Measurements from ENCODE around the gene KLK4.

GRCh38 chr19:50858886-50859285 is 52.3 kb downstream of the KLK4 start:
- TF ChIP-seq CTCF (IDR thresholded peaks at IDR 0.05; ENCODE audit: low read depth, low read length) (no peak), MAX (IDR thresholded peaks at IDR 0.05; ENCODE audit: low read depth, low read length) (no peak), POLR2A (IDR thresholded peaks at IDR 0.05; ENCODE audit: extremely low read depth, insufficient read length) (no peak), MYC (IDR thresholded peaks at IDR 0.05; ENCODE audit: low read depth, low read length) (no peak)
